ENCODE results near the gene RAD51B.

Gene RAD51B

GRCh38 chr14:68624541-68625220 lies 805.1 kb downstream of the RAD51B start:
- no peak for TF ChIP-seq CTCF (IDR thresholded peaks at IDR 0.05; ENCODE audit: low read depth, low read length)
- Histone ChIP-seq H3K4me3 (ENCODE audit: low read depth, low read length) (no peak overlapping the region), H3K36me3 (no peaks in the 10 kb centered on the region), H3K27me3 (no peaks in the 10 kb centered on the region), H3K4me1 (no peaks in the 10 kb centered on the region), H3K9me3 (no peaks in the 10 kb centered on the region)
- no peak for DNase-seq

- Histone ChIP-seq H3K36me3 (no peaks in the 10 kb centered on the region), H3K9me3 (no peaks in the 10 kb centered on the region), H3K4me1 (no peaks in the 10 kb centered on the region), H3K4me3 (ENCODE audit: low read depth, low read length) (no peak overlapping the region), H3K27me3 (no peaks in the 10 kb centered on the region)
- DNase-seq = no peak
- TF ChIP-seq CTCF (IDR thresholded peaks at IDR 0.05; ENCODE audit: low read depth, low read length) = no peak
These were observed 805.9 kb downstream of the RAD51B start for GRCh38 chr14:68625366-68626090.

GRCh38 chr14:68626386-68626785 lies 806.8 kb downstream of the RAD51B start:
- H3K27me3 ChIP-seq = no peaks in the 10 kb centered on the region
- no peak for DNase-seq
- no peak for TF ChIP-seq CTCF (IDR thresholded peaks at IDR 0.05; ENCODE audit: low read depth, low read length)
- no peaks in the 10 kb centered on the region for H3K4me1 ChIP-seq
- H3K36me3 ChIP-seq = no peaks in the 10 kb centered on the region
- no peak overlapping the region for H3K4me3 ChIP-seq (ENCODE audit: low read depth, low read length)
- no peaks in the 10 kb centered on the region for H3K9me3 ChIP-seq

GRCh38 chr14:68627050-68627867 lies 807.7 kb downstream of the RAD51B start:
- no peaks in the 10 kb centered on the region for H3K36me3 ChIP-seq
- H3K4me1 ChIP-seq = no peaks in the 10 kb centered on the region
- no peak overlapping the region for H3K4me3 ChIP-seq (ENCODE audit: low read depth, low read length)
- no peak for TF ChIP-seq CTCF (IDR thresholded peaks at IDR 0.05; ENCODE audit: low read depth, low read length)
- no peaks in the 10 kb centered on the region for H3K9me3 ChIP-seq
- no peaks in the 10 kb centered on the region for H3K27me3 ChIP-seq
- DNase-seq = no peak

GRCh38 chr14:68627868-68628604 lies 808.5 kb downstream of the RAD51B start:
- no peak overlapping the region for H3K4me3 ChIP-seq (ENCODE audit: low read depth, low read length)
- no peaks in the 10 kb centered on the region for H3K27me3 ChIP-seq
- no peak for DNase-seq
- no peaks in the 10 kb centered on the region for H3K36me3 ChIP-seq
- no peaks in the 10 kb centered on the region for H3K4me1 ChIP-seq
- no peaks in the 10 kb centered on the region for H3K9me3 ChIP-seq
- no peak for TF ChIP-seq CTCF (IDR thresholded peaks at IDR 0.05; ENCODE audit: low read depth, low read length)

Data from BE2C (cell line).